ENCODE measurements around the gene RBMX2.

DNA sequence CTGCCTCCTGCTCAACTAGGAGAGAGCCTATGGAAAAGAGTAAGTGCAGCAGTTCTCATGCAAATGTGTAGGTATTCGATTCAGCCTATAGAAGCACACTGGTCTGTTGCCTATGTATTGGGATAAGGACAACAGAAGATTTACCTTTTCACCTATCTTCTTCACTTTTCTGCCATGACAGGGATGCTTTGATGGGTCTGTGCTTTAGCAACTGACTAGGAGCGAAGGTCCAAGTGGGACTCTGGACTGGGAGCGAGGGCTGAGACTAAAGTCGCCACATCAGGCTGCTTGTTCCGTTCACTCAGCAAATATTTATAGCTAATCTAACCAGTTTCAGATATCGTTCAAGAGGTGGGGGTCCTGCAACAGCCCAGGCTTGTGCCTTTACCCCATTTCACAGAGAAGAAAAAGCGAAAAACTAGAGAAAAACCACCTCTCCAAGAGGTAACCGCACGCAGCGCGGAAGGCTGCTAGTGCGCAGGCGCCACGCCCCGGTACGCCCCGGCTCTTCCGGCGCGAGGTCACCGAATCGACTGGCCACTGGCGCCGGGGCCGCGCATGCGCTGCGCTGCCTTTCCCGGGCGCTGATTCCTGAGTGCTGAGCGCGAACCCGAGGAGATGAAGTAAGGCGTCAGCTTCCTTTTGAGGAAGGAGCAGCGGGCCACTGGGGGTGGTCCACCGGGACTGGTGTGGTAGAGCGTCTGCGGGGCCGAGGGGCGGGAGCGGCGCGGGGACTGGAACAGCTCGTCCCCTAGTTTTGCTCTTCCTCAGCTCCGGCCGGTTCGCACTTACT is at the start of gene RBMX2:
- TF ChIP-seq, protein P1, sequence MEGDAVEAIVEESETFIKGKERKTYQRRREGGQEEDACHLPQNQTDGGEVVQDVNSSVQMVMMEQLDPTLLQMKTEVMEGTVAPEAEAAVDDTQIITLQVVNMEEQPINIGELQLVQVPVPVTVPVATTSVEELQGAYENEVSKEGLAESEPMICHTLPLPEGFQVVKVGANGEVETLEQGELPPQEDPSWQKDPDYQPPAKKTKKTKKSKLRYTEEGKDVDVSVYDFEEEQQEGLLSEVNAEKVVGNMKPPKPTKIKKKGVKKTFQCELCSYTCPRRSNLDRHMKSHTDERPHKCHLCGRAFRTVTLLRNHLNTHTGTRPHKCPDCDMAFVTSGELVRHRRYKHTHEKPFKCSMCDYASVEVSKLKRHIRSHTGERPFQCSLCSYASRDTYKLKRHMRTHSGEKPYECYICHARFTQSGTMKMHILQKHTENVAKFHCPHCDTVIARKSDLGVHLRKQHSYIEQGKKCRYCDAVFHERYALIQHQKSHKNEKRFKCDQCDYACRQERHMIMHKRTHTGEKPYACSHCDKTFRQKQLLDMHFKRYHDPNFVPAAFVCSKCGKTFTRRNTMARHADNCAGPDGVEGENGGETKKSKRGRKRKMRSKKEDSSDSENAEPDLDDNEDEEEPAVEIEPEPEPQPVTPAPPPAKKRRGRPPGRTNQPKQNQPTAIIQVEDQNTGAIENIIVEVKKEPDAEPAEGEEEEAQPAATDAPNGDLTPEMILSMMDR (IDR thresholded peaks at IDR 0.05; ENCODE audit: poor library complexity): no peak
- TF ChIP-seq EZH2 (IDR thresholded peaks at IDR 0.05; ENCODE audit: borderline replicate concordance): no peak

Data from hepatocyte (in vitro differentiated cells).